ENCODE results near the gene ZFP36L2. TPM values are rescaled to one million over a fixed set of nuclear protein-coding genes. Genes with fewer than 3 reads are reported as not detected.

ZFP36L2 gene
- polyA plus RNA-seq, 1 of the 3 experiments (the other 2 are of a cell fraction), result 18.4 TPM

GRCh38 chr2:43221763-43222474, 4.5 kb downstream of the ZFP36L2 start:
- Histone ChIP-seq H3K4me1 (ENCODE audit: control insufficient read depth in 1 of 2, insufficient read depth in 2 of 2, low read depth in 1 of 2, low read length in 1 of 2) (peaks cover 46 to 76% of the 10 kb centered on the region in 2 experiments; a peak in 3 of 4 replicates), H3K9me3 (no peaks in the 10 kb centered on the region)
- TF ChIP-seq CHD2 (IDR thresholded peaks at IDR 0.05; ENCODE audit: low read length, partially characterized antibody) (peak; percentile 51), FOXJ3 (CRISPR knock-in tag; IDR thresholded peaks at IDR 0.05) (no peak), SMC3 (IDR thresholded peaks at IDR 0.05; ENCODE audit: low read depth, low read length) (peak; percentile 37; the same call in 1 of the 2 replicates), TAF1 (IDR thresholded peaks at IDR 0.05; ENCODE audit: borderline replicate concordance, low read depth, low read length) (peak; percentile 85), TEAD4 (IDR thresholded peaks at IDR 0.05; ENCODE audit: borderline replicate concordance, insufficient read depth) (0 out of 2 replicates have a peak, but pooled peaks have one; percentile 26), EZH2phosphoT487 (IDR thresholded peaks at IDR 0.05; ENCODE audit: borderline replicate concordance, low read depth) (no peak), FOSL2 (IDR thresholded peaks at IDR 0.05; ENCODE audit: borderline replicate concordance, low read depth) (peak; percentile 94), TCF12 (IDR thresholded peaks at IDR 0.05) (peak; percentile 85), JUND (IDR thresholded peaks at IDR 0.05) (peak; percentile 92), RXRA (IDR thresholded peaks at IDR 0.05; ENCODE audit: borderline replicate concordance, low read depth) (peak; percentile 38; the same call in 1 of the 2 replicates), NFIC (IDR thresholded peaks at IDR 0.05; ENCODE audit: borderline replicate concordance) (peak; percentile 71; the same call in 1 of the 2 replicates), POLR2AphosphoS5 (IDR thresholded peaks at IDR 0.05; ENCODE audit: low read depth, low read length) (peak; percentile 79), MXI1 (IDR thresholded peaks at IDR 0.05; ENCODE audit: low read depth, low read length) (peak; percentile 88), ELF1 (IDR thresholded peaks at IDR 0.05) (peak; percentile 52), GATA2 (CRISPR knock-in tag; IDR thresholded peaks at IDR 0.05) (no peak), EP300 (IDR thresholded peaks at IDR 0.05; ENCODE audit: borderline replicate concordance in 1 of 2, low read depth in 1 of 2, low read length in 1 of 2) (peak; percentile 67 to 70; a peak in 3 of 4 replicates), MEF2A (IDR thresholded peaks at IDR 0.05; ENCODE audit: borderline replicate concordance, low read depth) (no peak), SIN3A (IDR thresholded peaks at IDR 0.05; ENCODE audit: borderline replicate concordance, low read depth, low read length) (peak; percentile 86), ZBTB33 (IDR thresholded peaks at IDR 0.05; ENCODE audit: borderline replicate concordance, low read depth) (peak; percentile 61; the same call in 1 of the 2 replicates), FOXM1 (IDR thresholded peaks at IDR 0.05; ENCODE audit: low read depth) (no peak), IRF3 (IDR thresholded peaks at IDR 0.05; ENCODE audit: low read depth, low read length) (no peak)
- TF ChIP-seq, protein P1, sequence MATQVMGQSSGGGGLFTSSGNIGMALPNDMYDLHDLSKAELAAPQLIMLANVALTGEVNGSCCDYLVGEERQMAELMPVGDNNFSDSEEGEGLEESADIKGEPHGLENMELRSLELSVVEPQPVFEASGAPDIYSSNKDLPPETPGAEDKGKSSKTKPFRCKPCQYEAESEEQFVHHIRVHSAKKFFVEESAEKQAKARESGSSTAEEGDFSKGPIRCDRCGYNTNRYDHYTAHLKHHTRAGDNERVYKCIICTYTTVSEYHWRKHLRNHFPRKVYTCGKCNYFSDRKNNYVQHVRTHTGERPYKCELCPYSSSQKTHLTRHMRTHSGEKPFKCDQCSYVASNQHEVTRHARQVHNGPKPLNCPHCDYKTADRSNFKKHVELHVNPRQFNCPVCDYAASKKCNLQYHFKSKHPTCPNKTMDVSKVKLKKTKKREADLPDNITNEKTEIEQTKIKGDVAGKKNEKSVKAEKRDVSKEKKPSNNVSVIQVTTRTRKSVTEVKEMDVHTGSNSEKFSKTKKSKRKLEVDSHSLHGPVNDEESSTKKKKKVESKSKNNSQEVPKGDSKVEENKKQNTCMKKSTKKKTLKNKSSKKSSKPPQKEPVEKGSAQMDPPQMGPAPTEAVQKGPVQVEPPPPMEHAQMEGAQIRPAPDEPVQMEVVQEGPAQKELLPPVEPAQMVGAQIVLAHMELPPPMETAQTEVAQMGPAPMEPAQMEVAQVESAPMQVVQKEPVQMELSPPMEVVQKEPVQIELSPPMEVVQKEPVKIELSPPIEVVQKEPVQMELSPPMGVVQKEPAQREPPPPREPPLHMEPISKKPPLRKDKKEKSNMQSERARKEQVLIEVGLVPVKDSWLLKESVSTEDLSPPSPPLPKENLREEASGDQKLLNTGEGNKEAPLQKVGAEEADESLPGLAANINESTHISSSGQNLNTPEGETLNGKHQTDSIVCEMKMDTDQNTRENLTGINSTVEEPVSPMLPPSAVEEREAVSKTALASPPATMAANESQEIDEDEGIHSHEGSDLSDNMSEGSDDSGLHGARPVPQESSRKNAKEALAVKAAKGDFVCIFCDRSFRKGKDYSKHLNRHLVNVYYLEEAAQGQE (IDR thresholded peaks at IDR 0.05; ENCODE audit: low read depth, low read length), result peak; percentile 65
- TF ChIP-seq, protein P2, sequence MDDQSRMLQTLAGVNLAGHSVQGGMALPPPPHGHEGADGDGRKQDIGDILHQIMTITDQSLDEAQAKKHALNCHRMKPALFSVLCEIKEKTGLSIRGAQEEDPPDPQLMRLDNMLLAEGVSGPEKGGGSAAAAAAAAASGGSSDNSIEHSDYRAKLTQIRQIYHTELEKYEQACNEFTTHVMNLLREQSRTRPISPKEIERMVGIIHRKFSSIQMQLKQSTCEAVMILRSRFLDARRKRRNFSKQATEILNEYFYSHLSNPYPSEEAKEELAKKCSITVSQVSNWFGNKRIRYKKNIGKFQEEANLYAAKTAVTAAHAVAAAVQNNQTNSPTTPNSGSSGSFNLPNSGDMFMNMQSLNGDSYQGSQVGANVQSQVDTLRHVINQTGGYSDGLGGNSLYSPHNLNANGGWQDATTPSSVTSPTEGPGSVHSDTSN (IDR thresholded peaks at IDR 0.05), result peak; percentile 84
- TF ChIP-seq, protein P3, sequence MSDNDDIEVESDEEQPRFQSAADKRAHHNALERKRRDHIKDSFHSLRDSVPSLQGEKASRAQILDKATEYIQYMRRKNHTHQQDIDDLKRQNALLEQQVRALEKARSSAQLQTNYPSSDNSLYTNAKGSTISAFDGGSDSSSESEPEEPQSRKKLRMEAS (IDR thresholded peaks at IDR 0.05; ENCODE audit: low read depth), result peak; percentile 90

More at GRCh38 chr2:43221763-43222474, 4.5 kb downstream of the ZFP36L2 start:
- Histone ChIP-seq H3K9ac (peak overlapping the region; percentile 99), H4K20me1 (ENCODE audit: insufficient read depth) (peaks cover 34% of the 10 kb centered on the region), H3K4me2 (peak overlapping the region; percentile 83), H3K36me3 (replicated peaks in 1 of 2; ENCODE audit: control insufficient read depth in 1 of 2, insufficient read depth in 2 of 2, low read length in 1 of 2) (peaks cover 21 to 31% of the 10 kb centered on the region in 2 experiments), H3K27ac (ENCODE audit: low read depth in 2 of 2, low read length in 1 of 2) (peak overlapping the region; percentile 94 to 95), H3K27me3 (ENCODE audit: insufficient read depth) (no peaks in the 10 kb centered on the region), H3F3A (replicated peaks; ENCODE audit: insufficient read depth) (peaks cover 50% of the 10 kb centered on the region), H3K79me2 (ENCODE audit: insufficient read depth) (peaks cover 63% of the 10 kb centered on the region), H3K9me2 (no peaks in the 10 kb centered on the region), H2AFZ (ENCODE audit: low read depth) (no peak overlapping the region), H3K4me3 (ENCODE audit: low read depth in 2 of 2, low read length in 1 of 2) (peak overlapping the region; percentile 95 to 97)
- DNase-seq, result peak; percentile 87
- POLR2A ChIA-PET, result interaction anchor here (0.9 to 3.6 kb wide), 12 partner anchors 10 to 247 kb away, joined by 3 to 13 read pairs (median 4); no protein-coding TSS in a partner anchor
- CTCF ChIA-PET, result interaction anchor here (0.7 to 16.3 kb wide), 24 partner anchors 18 to 394 kb away, joined by 3 to 299 read pairs (median 4); no protein-coding TSS in a partner anchor
- 3% methylated on average over 8 of the region's 8 CpGs for WGBS (ENCODE audit: low lambda C conversion rate)
